ENCODE data around the gene ZNF48.

GRCh38 chr16:30378236-30379157, 16.7 kb upstream of the ZNF48 start:
- TF ChIP-seq, protein P1, sequence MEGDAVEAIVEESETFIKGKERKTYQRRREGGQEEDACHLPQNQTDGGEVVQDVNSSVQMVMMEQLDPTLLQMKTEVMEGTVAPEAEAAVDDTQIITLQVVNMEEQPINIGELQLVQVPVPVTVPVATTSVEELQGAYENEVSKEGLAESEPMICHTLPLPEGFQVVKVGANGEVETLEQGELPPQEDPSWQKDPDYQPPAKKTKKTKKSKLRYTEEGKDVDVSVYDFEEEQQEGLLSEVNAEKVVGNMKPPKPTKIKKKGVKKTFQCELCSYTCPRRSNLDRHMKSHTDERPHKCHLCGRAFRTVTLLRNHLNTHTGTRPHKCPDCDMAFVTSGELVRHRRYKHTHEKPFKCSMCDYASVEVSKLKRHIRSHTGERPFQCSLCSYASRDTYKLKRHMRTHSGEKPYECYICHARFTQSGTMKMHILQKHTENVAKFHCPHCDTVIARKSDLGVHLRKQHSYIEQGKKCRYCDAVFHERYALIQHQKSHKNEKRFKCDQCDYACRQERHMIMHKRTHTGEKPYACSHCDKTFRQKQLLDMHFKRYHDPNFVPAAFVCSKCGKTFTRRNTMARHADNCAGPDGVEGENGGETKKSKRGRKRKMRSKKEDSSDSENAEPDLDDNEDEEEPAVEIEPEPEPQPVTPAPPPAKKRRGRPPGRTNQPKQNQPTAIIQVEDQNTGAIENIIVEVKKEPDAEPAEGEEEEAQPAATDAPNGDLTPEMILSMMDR (IDR thresholded peaks at IDR 0.05) = no peak
- TF ChIP-seq POLR2A (IDR thresholded peaks at IDR 0.05) = no peak

Measured in ovary (tissue), 3 donors.